Progenitor cell of endocrine pancreas (in vitro differentiated cells): ENCODE results near the gene RUNX3. TPM values are rescaled to one million over a fixed set of nuclear protein-coding genes. Genes with fewer than 3 reads are reported as not detected.

Experiments
- DNase-seq: peaks from one replicate; pipeline ENCODE4 v3.0.0; 2021; ENCODE audit warnings: low spot score; ENCODE audit not compliant: unreplicated experiment
- H3K27ac Mint-ChIP-seq: 2 replicates; pipeline ENCODE4 v1.8.0; 2021; ENCODE audit warnings: mild to moderate bottlenecking, moderate library complexity, mixed read lengths
- H3K27me3 Mint-ChIP-seq: 2 replicates; pipeline ENCODE4 v1.8.0; 2021; ENCODE audit warnings: mixed read lengths
- H3K36me3 Mint-ChIP-seq: 2 replicates; pipeline ENCODE4 v1.8.0; 2022; ENCODE audit warnings: mixed read lengths; ENCODE audit not compliant: insufficient read depth
- H3K4me1 Mint-ChIP-seq: 2 replicates; pipeline ENCODE4 v1.8.0; 2021; ENCODE audit warnings: low read depth, mixed read lengths
- H3K4me3 Mint-ChIP-seq: 2 replicates; pipeline ENCODE4 v1.8.0; 2021; ENCODE audit warnings: low read depth, mild to moderate bottlenecking, moderate library complexity, mixed read lengths
- H3K9me3 Mint-ChIP-seq: 2 replicates; pipeline ENCODE4 v1.8.0; 2021; ENCODE audit warnings: low read depth, mixed read lengths
- total RNA-seq: library from RNA; stranded (reverse); gene quantifications from 2 replicates; pipeline ENCODE4 v1.2.1, GENCODE V29; 2021
- TF ChIP-seq, protein P1 (sequence below): fragments of 200-600 bp; sonication (generic); IDR thresholded peaks from one replicate; pipeline ENCODE4 v1.5.0; 2021; ENCODE audit warnings: antibody characterized with exemption, mild to moderate bottlenecking; ENCODE audit not compliant: unreplicated experiment

RUNX3 gene
- total RNA-seq, 1 donor from 2014 or later = not detected

DNA sequence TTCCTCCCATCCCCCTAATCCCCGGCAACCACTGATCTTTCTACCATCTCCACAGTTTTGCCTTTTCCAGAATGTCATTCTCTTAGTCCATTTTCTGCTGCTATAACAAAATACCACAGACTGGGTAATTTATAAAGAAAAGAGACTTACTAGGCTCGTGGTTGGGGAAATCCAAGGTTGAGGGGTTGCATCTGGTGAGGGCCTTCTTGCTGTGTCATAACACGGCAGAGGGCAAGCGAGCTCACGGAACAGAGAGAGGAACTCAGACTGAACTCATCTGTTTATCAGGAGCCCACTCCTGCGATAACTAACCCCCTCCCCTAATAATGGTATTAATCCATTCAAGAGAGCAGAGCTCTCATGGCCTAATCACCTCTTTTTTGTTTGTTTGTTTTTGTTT is 52.0 kb downstream of the RUNX3 start:
- peaks cover 6% of the 10 kb centered on the region for H3K9me3 Mint-ChIP-seq
- H3K27me3 Mint-ChIP-seq = peaks cover 9% of the 10 kb centered on the region
- no peak overlapping the region for H3K4me3 Mint-ChIP-seq
- no peak for DNase-seq
- H3K27ac Mint-ChIP-seq = no peak overlapping the region
- TF ChIP-seq, protein P1, sequence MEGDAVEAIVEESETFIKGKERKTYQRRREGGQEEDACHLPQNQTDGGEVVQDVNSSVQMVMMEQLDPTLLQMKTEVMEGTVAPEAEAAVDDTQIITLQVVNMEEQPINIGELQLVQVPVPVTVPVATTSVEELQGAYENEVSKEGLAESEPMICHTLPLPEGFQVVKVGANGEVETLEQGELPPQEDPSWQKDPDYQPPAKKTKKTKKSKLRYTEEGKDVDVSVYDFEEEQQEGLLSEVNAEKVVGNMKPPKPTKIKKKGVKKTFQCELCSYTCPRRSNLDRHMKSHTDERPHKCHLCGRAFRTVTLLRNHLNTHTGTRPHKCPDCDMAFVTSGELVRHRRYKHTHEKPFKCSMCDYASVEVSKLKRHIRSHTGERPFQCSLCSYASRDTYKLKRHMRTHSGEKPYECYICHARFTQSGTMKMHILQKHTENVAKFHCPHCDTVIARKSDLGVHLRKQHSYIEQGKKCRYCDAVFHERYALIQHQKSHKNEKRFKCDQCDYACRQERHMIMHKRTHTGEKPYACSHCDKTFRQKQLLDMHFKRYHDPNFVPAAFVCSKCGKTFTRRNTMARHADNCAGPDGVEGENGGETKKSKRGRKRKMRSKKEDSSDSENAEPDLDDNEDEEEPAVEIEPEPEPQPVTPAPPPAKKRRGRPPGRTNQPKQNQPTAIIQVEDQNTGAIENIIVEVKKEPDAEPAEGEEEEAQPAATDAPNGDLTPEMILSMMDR = no peak
- H3K4me1 Mint-ChIP-seq = no peaks in the 10 kb centered on the region
- H3K36me3 Mint-ChIP-seq = peaks cover under 1% of the 10 kb centered on the region

DNA sequence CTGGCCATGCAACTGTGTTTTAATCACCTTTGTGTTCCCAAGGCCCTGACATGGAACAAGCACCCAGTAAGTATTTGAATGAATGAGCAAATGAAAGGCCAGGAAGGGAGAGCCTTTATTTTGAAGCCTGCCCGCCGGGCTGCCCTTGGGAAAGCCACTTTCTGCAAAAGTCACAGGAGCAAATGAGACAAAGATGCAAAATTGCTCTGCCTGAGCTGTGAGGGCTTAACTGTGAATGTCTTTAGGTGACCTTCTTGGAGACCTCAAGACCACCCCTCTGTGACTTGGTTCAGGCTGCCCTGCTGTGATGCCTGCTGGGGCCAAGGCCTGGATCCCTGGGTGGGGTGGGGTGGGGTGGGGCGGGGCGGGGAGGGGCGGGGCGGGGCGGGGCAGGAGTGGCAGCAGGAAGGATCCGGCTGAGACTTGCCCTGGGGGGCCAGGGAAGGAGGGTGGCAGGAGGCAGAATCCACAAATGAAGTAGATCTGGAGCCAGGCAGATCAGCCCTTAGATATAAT is 54.0 kb downstream of the RUNX3 start:
- H3K4me1 Mint-ChIP-seq = no peaks in the 10 kb centered on the region
- DNase-seq = no peak
- peaks cover 12% of the 10 kb centered on the region for H3K27me3 Mint-ChIP-seq
- H3K4me3 Mint-ChIP-seq = no peak overlapping the region
- no peaks in the 10 kb centered on the region for H3K36me3 Mint-ChIP-seq
- no peak overlapping the region for H3K27ac Mint-ChIP-seq
- peaks cover 2% of the 10 kb centered on the region for H3K9me3 Mint-ChIP-seq
- TF ChIP-seq, protein P1 = no peak

DNA sequence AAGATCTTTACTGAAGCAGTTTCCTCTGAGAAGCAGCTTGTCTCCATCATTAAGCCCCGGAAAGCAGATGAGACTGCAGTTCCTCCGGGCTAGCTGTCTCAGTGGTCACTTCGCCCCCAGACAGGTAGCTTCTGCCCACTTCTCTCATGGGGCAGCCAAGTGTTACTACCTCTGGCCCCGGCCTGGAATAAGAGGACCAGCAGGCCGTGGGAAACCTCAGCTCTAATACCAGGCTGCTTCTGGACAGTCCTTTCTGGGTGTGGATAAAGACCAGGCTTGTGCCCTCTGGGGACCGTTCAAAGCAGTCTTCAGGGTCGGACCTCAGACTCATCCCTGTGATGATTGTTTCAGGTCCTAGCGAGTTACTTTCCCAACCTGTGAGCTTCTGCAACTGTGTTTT is 54.8 kb downstream of the RUNX3 start:
- no peaks in the 10 kb centered on the region for H3K9me3 Mint-ChIP-seq
- no peaks in the 10 kb centered on the region for H3K4me1 Mint-ChIP-seq
- H3K36me3 Mint-ChIP-seq = no peaks in the 10 kb centered on the region
- H3K27ac Mint-ChIP-seq = no peak overlapping the region
- no peak overlapping the region for H3K4me3 Mint-ChIP-seq
- TF ChIP-seq, protein P1 = no peak
- H3K27me3 Mint-ChIP-seq = peaks cover 12% of the 10 kb centered on the region
- no peak for DNase-seq

DNA sequence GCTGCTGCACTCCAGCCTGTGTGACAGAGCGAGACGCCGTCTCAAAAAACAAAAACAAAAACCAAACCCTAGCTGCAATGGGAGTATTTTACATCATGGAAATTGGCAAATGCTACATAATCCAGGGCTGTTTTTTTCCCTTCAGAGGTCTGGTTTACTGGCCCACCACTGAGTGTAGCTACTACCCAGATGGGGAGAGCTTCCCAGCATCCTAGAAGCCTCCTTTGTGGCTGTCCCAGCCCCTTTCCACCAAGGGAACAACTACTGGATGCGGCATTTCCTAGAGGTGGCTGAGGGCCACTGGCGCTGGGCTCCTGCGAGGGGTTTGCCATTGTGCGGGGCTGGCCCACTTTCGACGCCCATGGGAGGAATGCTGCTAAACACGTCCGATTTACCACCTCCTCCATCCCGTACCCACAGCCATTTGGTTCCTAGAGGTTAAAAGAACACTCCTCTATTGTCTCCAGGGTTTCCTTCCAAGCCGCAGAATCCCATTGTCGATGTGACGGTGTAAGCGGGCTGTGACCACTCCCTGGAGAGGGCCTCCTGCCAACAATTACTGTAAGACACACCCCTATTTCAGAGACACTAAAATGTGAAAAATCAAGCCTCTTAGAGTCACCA is 55.4 kb downstream of the RUNX3 start:
- H3K36me3 Mint-ChIP-seq = no peaks in the 10 kb centered on the region
- no peak for DNase-seq
- no peak overlapping the region for H3K4me3 Mint-ChIP-seq

DNA sequence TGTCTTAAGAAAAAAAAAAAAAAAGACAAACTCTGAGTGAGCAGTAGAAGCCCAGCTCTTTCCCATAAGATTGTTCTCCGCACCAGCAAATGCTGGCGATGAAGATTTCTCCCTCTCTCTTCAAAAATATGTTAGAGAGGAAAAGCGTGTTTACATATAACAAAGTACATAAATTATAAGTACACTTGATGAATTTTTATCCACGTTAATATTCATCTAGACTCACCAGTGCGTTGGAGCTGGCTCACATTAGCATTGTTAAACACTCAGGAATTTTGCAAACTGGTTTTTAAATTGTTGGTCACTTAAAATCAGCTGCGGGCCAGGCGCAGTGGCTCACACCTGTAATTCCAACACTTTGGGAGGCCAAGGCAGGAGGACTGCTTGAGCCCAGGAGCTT is 56.0 kb downstream of the RUNX3 start:
- no peak for DNase-seq
- Mint-ChIP-seq H3K27ac (no peak overlapping the region), H3K4me1 (no peaks in the 10 kb centered on the region), H3K27me3 (peaks cover 7% of the 10 kb centered on the region), H3K36me3 (no peaks in the 10 kb centered on the region), H3K4me3 (no peak overlapping the region), H3K9me3 (no peaks in the 10 kb centered on the region)
- TF ChIP-seq, protein P1 = no peak

More for the DNA sequence above, 55.4 kb downstream of the RUNX3 start:
- Mint-ChIP-seq H3K4me1 (no peaks in the 10 kb centered on the region), H3K27me3 (peaks cover 7% of the 10 kb centered on the region), H3K27ac (no peak overlapping the region), H3K9me3 (no peaks in the 10 kb centered on the region)
- TF ChIP-seq, protein P1 = no peak
